HCT116 (cell line): ENCODE results near the gene KCNJ1.

Source experiments
- CEBPB ChIP-seq: IDR thresholded peaks from 2 replicates; pipeline ENCODE4 v1.6.1; 2012; ENCODE audit warnings: low read depth
- EZH2 ChIP-seq: fragments of 200-600 bp; sonication (generic); IDR thresholded peaks from 2 replicates; pipeline ENCODE4 v1.6.1; 2017; ENCODE audit warnings: antibody characterized with exemption, mixed run types
- EZH2phosphoT487 ChIP-seq: fragments of 200-600 bp; IDR thresholded peaks from 2 replicates; pipeline ENCODE4 v1.6.1; 2018; ENCODE audit warnings: antibody characterized with exemption, borderline replicate concordance
- JUND ChIP-seq: IDR thresholded peaks from 2 replicates; pipeline ENCODE4 v1.6.1; 2012
- POLR2A ChIP-seq: IDR thresholded peaks from 2 replicates; pipeline ENCODE4 v1.7.0; 2011; ENCODE audit warnings: borderline replicate concordance; ENCODE audit not compliant: insufficient read depth, insufficient read length; ENCODE audit errors: extremely low read depth
- POLR2AphosphoS5 ChIP-seq: IDR thresholded peaks from 2 replicates; pipeline ENCODE4 v1.6.1; 2011; ENCODE audit warnings: mild to moderate bottlenecking, low read depth, low read length, moderate library complexity
- RAD21 ChIP-seq: IDR thresholded peaks from 2 replicates; pipeline ENCODE4 v1.6.1; 2012; ENCODE audit warnings: low read depth, mild to moderate bottlenecking
- SIN3A ChIP-seq: IDR thresholded peaks from 2 replicates; pipeline ENCODE4 v1.6.1; 2012; ENCODE audit warnings: low read depth
- SP1 ChIP-seq: IDR thresholded peaks from 2 replicates; pipeline ENCODE4 v1.6.1; 2012; ENCODE audit warnings: low read depth
- SRF ChIP-seq: IDR thresholded peaks from 2 replicates; pipeline ENCODE4 v1.6.1; 2012; ENCODE audit warnings: low read depth
- ZNF274 ChIP-seq: fragments of 200-500 bp; sonication (Bioruptor generic); IDR thresholded peaks from 2 replicates; pipeline ENCODE4 v1.6.1; 2014; ENCODE audit warnings: mild to moderate bottlenecking, low read depth, low read length, inconsistent platforms
- TF ChIP-seq, protein P1 (sequence below), 3 experiments: fragments of 200-600 bp in 1 of 3; sonication (generic) in 1 of 3; IDR thresholded peaks in 2 of 3; conservative IDR thresholded peaks in 1 of 3; 2 replicates each; pipeline ENCODE4 v1.5.1; 2012 to 2017; ENCODE audit warnings: low read depth in 2 of 3, low read length in 2 of 3, antibody characterized with exemption in 1 of 3, borderline replicate concordance in 1 of 3, control low read depth in 1 of 3, mild to moderate bottlenecking in 1 of 3, mixed read lengths in 1 of 3, mixed run types in 1 of 3, moderate library complexity in 1 of 3; ENCODE audit not compliant: insufficient read depth in 1 of 3
- TF ChIP-seq, protein P2 (sequence below): IDR thresholded peaks from 2 replicates; pipeline ENCODE4 v1.6.1; 2012
- TF ChIP-seq, protein P3 (sequence below): IDR thresholded peaks from 2 replicates; pipeline ENCODE4 v1.6.1; 2012

DNA sequence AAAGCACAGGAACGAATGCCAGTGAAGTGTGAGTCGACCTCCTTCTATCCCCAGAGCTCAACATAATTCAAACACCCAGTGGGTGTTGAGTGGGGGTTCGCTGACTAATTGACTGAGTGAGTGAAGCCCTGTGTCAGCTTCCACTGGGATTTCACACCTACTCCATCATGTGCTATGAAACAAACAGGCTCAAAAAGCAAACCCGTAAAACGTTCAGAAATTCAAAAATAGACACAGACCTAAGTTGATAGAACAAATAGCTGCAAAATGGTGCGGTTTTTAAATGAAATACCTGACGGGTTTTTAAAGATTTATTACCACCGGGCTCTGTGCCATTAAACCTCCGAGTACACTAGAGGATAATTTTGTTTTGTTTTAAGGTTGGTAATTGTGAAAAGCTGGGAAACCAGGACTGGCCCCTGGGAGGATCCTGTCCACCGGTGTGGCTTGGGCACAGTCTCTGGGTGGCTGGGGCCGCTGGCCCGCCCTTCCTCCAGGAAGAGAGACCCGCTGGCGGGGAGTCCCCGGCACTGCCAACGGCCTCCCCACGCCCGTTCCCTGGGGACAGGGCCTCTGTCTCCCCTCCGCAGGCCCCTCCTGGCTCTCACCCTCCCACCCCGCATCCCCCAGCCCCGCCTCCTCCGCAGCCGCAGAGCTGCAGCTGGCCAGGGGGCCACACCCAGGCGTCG lies 37.7 kb upstream of the KCNJ1 start:
- TF ChIP-seq, protein P1, sequence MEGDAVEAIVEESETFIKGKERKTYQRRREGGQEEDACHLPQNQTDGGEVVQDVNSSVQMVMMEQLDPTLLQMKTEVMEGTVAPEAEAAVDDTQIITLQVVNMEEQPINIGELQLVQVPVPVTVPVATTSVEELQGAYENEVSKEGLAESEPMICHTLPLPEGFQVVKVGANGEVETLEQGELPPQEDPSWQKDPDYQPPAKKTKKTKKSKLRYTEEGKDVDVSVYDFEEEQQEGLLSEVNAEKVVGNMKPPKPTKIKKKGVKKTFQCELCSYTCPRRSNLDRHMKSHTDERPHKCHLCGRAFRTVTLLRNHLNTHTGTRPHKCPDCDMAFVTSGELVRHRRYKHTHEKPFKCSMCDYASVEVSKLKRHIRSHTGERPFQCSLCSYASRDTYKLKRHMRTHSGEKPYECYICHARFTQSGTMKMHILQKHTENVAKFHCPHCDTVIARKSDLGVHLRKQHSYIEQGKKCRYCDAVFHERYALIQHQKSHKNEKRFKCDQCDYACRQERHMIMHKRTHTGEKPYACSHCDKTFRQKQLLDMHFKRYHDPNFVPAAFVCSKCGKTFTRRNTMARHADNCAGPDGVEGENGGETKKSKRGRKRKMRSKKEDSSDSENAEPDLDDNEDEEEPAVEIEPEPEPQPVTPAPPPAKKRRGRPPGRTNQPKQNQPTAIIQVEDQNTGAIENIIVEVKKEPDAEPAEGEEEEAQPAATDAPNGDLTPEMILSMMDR (IDR thresholded peaks at IDR 0.05 in 2 of 3, conservative IDR thresholded peaks at IDR 0.05 in 1 of 3; ENCODE audit: borderline replicate concordance in 1 of 3, insufficient read depth in 1 of 3, low read depth in 2 of 3, low read length in 2 of 3), result no peak
- TF ChIP-seq EZH2 (no peak), POLR2A (no peak), CEBPB (no peak), POLR2AphosphoS5 (no peak; the same call in 1 of the 2 replicates), JUND (no peak), SP1 (no peak), RAD21 (no peak), SIN3A (no peak), ZNF274 (no peak), EZH2phosphoT487 (no peak), SRF (no peak)
- TF ChIP-seq, protein P2, sequence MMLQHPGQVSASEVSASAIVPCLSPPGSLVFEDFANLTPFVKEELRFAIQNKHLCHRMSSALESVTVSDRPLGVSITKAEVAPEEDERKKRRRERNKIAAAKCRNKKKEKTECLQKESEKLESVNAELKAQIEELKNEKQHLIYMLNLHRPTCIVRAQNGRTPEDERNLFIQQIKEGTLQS, result no peak
- TF ChIP-seq, protein P3, sequence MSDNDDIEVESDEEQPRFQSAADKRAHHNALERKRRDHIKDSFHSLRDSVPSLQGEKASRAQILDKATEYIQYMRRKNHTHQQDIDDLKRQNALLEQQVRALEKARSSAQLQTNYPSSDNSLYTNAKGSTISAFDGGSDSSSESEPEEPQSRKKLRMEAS, result no peak
